IPS-NIHi7 (cell line): ENCODE results near the gene FAM227B.
"Not testable (repeated sequence)": the region's sequence is repeated elsewhere in the genome, so short reads cannot be mapped to it uniquely, and the experiment has no call there.

Experiments used
- DNase-seq: peaks from one replicate; pipeline ENCODE4 v3.0.0; 2012; ENCODE audit warnings: mixed read lengths; ENCODE audit errors: extremely low spot score

The FAM227B gene

DNA sequence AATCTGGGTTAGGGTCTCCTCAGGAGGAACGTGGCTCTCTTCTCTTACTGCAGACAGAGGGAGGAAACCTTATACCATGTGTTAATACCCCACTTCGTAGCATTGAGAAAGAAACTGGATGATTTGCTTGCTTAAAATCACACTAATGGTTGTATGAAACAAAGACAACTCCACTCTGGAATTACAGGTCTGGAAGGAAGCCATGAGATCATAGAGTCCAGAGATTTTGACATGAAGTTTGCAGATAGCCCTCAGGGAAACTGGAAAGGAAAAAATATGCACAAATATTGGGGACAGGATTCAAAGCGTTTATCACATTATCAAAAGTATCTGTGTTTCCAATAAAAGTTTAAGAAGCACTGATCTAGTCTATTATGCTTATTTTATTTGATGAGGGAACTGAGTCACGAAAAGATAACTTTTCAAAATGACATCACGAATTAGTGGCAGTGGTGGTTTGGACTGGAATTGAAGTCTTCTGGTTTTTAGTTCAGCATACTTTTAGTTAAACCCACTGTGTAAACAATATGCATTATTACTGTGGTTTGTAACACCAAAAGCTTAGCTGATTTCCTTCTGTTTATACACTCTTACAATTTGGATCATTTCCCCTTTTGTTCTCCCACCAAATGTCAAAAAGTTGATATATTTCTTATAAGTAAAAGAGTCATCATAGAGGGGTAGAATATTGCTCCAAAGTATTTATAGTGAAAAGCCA is 180.8 kb downstream of the FAM227B start:
- no peak for DNase-seq

DNA sequence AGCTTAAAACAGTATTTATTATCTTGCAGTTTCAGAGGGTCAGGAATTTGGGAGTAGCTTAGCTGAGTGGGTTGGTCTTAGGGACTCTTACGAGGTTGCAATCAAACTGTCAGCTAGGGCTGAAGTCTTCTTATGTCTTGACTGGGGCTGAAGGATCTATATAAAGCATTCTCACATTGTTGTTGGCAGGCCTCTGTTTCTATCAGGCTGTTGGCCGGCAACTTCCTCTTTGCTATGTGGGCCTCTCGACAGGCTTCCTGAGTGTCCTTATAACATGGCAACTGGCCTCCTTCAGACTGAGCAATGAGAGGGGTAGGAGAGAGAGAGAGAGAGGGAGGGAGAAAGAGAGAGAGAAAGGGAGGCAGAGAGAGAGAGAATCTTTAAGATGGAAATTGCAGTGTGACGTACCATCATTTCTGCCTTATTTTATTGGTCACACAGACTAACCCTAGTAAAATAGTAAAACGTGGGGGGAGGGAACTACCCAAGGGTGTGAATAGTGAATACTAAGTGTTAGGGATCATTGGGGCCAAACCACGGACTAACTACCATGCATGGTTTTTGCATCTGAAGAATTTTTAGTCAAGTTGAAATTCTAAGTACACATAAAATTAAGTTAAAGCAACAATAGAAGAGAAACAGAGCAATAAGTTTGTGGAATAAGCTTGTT is 181.5 kb downstream of the FAM227B start:
- DNase-seq: no peak

DNA sequence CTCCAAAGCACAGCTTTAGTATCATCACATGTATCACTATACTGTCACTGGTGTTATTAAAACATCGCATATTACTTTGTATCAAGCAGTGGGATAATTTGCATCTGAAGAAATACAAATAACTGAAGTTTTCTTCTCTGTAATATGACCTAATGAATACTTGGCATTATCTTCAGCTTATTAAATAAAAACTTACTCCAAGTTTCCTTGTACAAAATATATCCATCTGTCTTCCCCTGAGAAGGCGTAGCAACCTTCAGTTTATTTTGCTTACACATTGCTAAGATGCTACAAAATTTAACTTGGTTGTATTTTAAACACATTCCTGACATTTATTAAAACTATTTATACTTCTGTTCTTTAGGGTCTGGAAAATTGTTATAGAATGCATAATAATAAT is 183.9 kb downstream of the FAM227B start:
- DNase-seq: no peak

DNA sequence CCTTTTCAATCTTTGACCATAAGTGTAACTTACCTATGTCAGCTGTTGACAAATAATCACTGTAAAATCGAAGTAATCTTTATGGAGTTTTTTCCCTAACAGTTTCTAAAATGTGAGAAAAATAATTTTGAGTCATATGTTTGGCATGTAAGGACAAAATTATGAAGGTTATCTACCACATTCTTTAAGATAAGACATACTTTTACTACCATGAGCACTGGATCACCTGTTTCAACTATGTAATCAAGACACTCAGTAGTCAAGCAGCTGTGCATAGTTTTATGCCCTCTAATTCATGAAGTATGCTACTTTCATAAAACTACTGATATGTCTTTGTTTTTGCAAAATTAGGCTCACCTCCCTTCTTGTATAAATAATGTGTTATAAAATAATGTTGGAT is 185.4 kb downstream of the FAM227B start:
- no peak for DNase-seq

DNA sequence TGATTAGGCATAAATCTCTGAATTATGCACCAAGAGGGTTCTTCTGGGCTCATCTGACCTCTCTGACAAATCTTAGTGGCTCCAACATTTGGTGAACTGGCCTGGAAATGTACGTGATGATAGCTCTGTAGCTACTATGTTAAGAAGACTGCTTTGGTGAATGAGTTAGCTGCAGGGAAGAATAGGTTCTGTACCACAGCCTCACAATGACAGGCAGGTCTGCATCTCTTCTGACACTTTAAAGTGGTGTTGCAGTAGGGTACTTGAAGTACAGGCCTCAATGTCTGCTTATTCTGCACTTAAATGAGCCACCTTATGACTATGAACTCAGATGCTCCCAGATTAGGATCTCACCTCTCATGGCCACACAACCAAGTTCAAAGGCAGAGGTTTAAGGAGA is 190.6 kb downstream of the FAM227B start:
- DNase-seq: no peak

DNA sequence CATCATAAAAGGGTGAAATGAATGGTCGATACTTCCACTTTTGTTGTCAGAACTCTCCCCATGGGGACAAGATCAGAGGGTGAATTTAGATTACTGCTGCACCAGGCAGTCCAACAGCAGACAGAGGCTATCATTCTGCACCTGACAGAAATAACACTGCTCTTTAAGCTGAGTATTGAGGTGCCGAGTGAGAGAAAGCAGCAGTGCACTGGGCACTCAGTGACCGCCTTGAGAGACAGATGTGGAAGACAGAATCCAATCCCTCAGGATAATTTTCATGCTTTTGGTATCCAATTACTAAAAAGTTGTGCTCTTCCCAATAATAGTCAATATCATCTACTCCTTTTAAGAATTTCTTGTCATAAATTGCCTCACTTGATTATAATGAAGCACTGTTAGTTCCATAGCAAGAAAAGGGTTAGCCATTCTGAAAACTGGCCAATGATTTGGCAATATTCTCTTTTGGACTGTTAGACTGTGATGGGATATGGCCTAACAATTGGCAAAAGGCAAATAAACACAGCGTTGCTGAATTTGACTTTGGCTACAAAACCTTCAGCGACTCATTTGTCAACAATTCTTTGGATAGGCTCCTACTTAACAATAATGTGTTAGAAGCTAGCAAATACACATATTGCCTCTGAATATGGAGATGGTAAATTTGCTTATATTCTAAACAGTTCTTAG is 192.1 kb downstream of the FAM227B start:
- DNase-seq: no peak

DNA sequence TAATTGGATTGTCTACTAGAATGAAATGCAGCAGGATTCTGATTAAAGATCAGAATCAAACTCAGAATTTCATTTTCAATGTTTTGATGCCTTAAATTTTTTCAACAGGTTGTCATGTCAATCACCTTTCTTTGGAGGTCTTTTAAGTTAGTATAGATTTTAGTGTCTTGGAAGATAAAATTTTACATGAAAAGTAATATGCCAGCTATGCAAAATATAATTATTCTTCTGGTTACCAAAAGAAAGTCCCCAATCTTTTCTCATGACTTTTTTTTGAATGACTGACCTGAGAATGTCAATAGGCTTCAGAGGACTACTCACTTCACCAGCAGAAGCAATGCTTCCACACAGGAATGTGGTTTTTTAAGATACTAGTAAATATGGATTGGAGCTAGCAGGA is 193.2 kb downstream of the FAM227B start:
- DNase-seq: no peak

DNA sequence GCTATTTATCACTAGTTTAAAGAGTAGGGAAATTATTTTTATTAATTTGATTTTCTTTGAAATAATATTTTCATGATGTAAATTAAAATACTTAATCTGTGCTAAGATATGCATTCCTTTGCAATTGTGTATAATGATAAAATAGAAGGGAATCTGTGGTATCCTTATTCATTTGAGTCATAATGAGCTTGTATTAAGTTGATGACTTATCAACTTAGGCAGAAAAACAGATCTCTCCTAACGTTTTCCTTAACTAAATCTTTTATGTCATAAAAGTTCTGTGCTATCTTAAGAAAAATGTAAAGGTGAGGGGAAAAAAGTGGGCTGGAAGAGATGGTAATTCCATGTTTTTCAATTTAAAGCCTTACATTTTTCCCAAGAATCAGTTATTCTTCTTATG is 195.7 kb downstream of the FAM227B start:
- no peak for DNase-seq

DNA sequence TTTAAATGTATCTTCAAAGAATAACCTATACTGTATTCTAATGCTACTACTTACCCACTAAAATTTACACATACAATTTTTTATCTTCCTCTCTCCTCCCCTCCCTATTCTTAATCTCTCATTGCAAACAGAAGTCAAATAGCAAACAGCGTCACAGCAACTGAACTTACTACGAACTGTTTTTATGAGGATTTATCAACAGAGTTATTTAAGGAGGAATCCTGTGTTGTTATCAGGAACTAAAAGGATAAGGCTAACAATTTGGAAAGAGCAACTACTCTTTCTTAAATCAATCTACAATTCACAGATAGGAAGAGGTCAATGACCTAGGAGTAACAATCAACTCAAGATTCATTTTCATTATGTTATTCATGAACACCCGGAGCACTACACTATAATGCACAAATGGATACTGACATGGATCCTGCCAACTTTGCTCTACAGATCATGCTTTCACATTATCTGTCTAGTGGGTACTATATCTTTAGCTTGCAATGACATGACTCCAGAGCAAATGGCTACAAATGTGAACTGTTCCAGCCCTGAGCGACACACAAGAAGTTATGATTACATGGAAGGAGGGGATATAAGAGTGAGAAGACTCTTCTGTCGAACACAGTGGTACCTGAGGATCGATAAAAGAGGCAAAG is 196.6 kb downstream of the FAM227B start:
- DNase-seq: no peak

DNA sequence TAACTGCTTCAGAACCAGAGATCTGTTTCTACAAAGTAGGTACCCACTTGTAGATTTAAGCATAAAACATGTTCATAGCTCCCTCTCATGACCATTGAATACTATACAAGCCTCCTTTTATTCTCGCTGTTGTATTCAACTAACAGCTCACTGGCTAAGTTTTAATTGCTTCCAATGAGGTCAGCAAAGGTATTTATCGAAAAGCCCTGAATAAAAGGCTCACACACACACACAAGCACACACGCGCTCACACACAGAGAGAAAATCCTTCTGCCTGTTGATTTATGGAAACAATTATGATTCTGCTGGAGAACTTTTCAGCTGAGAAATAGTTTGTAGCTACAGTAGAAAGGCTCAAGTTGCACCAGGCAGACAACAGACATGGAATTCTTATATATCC is 197.6 kb downstream of the FAM227B start, which contains the start of gene FGF7:
TSS of gene FGF7 (plus strand) at position 222 of the 400 bp plus-strand sequence. CDS start 1,056 bp downstream, outside the sequence.
- no peak for DNase-seq

DNA sequence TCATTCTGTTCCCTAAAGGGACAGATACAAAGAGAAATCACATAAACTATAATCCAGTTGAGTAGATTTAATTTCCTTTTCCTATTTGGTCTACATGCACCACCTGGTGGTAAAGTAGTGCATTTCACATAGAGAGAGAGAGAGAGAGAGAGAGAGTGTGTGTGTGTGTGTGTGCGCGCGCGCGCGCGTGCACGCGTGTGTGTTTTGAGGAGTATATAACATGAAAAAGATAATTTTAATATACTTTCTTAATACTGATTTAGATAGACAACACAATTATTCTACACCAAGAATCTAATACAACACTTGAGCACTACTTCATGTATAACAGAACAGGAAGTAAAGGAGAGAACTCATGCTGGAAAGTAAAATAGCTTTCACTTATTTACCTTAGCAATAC is 198.6 kb downstream of the FAM227B start:
- DNase-seq: peak; percentile 28

DNA sequence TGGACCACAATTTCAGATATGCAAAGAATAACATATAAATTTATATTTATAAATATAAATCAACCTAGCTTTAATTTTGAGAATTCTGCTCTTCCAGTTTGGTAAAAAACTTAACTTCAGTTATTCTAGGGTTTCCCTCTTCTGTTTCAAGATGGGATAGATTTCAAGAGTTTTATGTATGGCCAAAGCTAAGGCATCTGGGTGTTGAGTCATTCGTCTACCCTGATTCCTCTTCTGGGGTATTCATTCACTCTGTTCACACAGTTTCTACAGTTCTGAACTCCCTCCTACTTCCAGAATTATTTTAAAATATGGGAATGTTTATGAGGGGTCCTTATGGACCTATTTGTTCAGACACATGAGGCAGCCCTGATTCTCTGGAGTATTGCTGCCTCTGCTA is 201.8 kb downstream of the FAM227B start:
- no peak for DNase-seq

DNA sequence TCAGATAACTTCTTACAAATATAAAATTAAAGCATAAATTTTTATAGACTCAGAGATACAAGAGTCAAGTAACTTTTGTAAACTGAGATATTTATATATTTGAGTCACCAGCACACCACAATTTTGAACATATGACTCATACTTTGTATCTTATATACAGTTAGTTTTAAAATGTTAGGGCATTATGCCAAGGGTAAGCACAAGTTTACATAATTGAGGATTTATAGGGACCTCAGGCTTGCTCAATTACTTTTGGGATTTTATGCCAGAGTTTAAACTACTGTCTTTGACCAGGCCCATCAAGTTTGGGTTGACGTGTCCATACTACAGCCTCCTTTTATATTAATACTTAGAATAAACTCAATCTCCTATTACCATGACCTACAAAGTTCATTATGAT is 205.0 kb downstream of the FAM227B start:
- no peak for DNase-seq

DNA sequence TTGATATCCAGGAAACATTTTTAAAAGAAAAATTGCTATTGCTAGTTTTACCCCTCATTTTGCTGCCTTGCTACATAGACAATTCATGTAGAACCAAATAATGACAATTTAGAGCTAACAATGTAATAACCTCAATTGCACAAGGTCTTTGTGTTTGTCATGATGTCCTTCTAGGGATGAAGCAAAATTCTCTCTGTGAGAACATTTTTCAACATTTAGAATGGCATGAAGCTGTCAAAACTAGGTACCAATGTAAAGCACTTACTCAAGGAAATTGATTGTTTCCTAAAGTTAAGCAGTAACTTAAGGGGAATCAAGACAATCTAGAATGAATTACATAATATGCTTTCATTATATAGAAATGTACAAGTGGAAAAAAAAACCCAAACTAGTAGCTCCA is 205.5 kb downstream of the FAM227B start:
- DNase-seq: no peak

DNA sequence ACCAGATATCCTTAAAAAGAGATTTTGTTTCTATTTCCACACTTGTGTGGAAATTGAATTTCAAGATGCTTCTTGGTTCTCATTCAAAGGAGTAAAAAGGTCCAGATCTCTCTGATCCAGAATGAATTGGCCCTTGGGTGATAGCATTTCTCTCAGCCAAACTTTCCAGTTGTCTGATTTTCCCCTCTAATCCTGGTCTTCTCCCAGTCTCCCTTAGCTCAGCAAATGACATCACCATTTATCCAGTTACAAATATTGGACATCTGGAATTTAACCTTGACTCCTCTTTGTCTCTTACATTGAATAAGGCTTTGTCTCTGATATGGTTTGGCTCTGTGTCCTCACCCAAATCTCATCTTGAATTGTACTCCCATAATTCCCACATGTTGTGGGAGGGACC is 207.8 kb downstream of the FAM227B start:
- no peak for DNase-seq

DNA sequence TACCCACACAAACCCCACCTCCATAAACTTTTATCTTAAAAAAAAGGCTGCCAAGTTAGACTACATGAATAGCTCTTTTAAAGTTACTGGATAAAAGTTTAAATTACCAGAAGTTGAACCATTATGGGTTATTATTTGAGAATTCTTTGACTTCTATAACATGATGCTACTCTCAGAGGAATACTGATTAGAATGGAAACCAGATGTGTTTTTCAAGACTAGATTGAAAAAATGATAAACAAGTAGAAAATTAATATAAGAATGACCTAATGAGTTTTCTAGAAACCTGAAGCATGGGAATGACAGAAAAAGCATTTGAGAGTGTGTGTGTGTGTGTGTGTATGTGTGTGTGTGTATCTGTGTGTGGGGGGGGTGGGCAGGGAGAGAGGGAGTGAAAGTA is 210.0 kb downstream of the FAM227B start:
- DNase-seq: no peak

DNA sequence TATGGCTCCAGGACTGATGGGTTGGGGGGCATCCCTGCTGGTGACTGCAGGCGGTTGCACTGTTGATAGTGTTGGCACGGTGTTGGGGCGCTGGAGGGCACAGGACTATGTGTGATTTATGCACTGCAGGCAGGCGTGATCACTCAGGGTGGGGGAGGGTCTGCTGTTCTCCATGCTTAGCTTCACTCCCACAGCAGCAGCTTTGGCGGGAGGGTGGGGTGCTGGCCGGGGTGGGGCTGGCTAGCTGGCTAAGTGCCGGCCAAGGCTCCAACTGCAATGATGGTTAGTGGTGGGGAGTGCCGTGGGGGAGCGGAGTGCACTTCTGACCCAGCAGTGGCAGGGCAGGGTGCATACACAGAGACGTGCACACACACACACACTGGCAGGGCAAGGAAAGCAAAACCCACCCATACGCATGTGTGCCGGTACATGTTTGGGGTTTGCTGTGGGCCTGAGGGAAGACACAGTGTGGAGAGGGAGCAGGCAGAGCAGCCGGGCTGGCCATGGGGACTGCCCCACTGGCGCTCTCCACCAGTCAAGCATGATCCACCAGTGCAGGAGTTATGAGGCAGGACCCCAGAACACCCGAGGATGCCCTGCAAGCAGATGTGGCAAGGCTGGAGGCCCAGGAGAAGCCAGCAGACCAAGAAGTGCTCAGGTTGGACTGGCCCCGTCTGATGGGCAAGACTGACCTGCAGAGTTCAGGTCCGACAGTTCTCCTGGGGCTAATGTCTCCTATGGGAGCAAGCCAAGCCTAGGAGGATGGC is 214.1 kb downstream of the FAM227B start:
- DNase-seq: no peak

DNA sequence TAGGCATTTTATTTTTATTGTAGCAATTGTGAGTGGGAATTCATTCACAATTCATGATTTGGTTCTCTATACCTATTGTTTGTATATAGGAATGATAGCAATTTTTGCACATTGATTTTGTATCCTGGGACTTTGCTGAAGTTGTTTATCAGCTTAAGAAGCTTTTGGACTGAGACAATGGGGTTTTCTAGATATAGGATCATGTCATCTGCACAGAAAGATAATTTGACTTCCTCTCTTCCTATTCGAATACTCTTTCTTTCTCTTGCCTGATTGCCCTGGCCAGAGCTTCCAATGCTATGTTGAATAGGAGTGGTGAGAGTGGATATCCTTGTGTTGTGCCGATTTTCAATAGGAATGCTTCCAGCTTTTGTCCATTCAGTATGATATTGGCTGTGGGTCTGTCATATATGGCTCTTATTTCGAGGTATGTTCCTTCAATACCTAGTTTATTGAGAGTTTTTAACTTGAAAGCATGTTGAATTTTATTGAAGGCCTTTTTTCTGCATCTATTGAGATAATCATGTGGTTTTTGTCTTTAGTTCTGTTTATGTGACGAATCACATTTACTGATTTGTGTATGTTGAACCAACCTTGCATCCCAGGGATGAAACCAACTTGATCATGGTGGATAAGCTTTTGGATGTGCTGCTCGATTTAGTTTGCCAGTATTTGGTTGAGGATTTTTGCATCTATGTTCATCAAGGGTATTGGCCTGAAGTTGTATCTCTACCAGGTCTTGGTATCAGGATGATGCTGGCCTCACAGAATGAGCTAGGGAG is 217.9 kb downstream of the FAM227B start:
- not testable (repeated sequence) for DNase-seq

DNA sequence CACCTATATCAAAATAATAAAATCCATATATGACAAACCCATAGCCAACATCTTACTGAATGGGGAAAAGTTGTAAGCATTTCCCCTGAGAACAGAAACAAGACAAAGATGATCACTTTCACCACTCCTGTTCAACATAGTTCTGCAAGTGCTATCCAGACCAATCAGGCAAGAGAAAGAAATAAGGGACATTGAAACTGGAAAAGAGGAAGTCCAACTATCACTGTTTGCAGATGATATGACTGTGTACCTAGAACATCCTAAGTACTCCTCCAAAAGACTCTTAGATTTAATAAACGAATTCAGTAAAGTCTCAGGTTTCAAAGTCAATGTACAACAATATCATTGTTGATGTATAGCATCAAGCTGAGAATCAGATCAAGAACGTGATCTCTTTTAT is 233.1 kb downstream of the FAM227B start:
- no peak for DNase-seq

DNA sequence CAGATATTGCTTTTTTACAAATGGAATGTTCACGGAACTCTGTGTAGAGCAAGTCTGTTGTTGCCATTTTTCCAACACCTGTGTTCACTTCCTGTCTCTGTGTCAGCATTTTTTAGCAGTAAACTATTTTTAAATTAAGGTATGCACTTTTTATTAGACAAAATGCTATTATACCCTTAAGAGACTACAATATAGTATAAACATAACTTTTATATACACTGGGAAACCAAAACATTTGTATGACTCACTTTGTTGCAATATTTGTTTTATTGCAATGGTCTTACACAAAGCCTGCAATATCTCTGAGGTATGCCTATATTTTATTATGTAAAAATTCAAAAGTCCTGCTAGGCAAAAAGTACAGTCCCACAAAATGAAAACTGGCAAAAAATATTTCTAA is 237.4 kb downstream of the FAM227B start:
- no peak for DNase-seq

DNA sequence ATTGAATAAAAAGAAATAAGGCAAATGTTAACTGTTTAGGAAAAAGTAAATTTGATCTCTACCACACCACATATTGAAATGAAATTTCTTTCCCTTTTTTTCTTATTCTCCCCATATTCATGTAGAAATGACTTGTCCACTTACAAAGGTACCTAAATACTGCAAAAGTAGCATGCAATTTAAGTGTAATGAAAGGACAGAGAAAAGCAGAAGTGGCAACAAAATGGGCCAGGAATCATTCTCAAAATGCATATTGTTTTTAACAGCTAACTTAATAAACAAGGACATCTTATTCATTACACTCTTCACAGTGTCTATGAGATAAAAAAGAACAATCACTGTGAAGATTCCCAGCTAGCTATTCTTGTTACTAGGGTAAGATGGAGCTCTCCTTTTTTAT is 238.2 kb downstream of the FAM227B start:
- DNase-seq: no peak
